WI38 (cell line): ENCODE results near the gene NCAPD3.

Experiments
- H3K4me3 ChIP-seq: 2 replicates; pipeline ENCODE4 v1.5.1; 2011; ENCODE audit warnings: low read depth, mild to moderate bottlenecking, control low read depth, low read length
- TF ChIP-seq, protein P1 (sequence below): IDR thresholded peaks from 2 replicates; pipeline ENCODE4 v1.5.1; 2012; ENCODE audit warnings: low read depth, mild to moderate bottlenecking, control low read depth, low read length

NCAPD3 gene, protein sequence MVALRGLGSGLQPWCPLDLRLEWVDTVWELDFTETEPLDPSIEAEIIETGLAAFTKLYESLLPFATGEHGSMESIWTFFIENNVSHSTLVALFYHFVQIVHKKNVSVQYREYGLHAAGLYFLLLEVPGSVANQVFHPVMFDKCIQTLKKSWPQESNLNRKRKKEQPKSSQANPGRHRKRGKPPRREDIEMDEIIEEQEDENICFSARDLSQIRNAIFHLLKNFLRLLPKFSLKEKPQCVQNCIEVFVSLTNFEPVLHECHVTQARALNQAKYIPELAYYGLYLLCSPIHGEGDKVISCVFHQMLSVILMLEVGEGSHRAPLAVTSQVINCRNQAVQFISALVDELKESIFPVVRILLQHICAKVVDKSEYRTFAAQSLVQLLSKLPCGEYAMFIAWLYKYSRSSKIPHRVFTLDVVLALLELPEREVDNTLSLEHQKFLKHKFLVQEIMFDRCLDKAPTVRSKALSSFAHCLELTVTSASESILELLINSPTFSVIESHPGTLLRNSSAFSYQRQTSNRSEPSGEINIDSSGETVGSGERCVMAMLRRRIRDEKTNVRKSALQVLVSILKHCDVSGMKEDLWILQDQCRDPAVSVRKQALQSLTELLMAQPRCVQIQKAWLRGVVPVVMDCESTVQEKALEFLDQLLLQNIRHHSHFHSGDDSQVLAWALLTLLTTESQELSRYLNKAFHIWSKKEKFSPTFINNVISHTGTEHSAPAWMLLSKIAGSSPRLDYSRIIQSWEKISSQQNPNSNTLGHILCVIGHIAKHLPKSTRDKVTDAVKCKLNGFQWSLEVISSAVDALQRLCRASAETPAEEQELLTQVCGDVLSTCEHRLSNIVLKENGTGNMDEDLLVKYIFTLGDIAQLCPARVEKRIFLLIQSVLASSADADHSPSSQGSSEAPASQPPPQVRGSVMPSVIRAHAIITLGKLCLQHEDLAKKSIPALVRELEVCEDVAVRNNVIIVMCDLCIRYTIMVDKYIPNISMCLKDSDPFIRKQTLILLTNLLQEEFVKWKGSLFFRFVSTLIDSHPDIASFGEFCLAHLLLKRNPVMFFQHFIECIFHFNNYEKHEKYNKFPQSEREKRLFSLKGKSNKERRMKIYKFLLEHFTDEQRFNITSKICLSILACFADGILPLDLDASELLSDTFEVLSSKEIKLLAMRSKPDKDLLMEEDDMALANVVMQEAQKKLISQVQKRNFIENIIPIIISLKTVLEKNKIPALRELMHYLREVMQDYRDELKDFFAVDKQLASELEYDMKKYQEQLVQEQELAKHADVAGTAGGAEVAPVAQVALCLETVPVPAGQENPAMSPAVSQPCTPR (N-terminal part only)

DNA sequence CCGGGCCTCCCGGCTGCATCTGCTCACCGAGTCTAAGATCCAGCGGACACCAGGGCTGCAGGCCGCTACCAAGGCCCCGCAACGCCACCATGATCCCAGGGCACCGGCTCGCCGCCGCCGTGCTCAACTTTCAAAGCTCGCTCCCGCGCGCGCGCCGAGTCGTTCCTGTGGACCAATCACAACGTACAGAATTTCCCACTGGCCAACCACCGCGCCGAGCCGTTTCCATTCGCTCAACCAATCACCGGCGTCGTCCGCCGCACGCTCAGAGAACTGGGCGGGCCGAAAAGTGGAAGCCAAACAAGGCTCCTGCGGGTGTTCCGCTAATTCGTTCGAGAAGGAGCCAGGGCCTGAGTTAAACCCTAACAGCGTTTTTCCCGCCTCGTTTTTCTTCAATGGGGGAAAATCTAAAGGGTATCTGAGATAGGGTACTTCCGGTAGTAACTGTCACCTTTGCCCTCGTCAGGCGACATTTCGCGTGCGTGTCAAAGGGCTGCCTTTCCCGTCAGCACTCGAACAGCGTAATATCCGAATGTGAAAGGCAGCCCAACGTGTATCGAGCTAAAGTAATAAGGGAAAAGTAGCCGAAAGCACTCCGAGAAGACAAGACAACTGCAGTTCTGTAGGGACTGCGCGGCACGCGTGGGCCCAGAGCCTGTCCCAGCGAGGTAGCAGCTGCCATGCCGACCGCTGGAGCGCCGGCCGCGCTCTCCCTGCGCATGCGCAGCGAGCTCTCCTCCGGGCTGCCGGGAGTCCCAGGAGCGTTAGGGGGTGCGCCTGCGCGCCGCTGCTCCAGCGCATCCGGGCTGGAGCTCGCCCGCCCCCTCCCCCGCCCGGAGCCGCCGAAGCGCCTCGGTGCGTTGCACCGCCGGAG lies at the start of gene NCAPD3, which contains the start of gene VPS26B:
NCAPD3 (minus strand) TSS at position 132 of the 874 bp plus-strand sequence; CDS start at position 91, 41 bp downstream.
VPS26B (plus strand) TSS at position 836 of the 874 bp plus-strand sequence. CDS start 452 bp downstream, outside the sequence.
- TF ChIP-seq, protein P1, sequence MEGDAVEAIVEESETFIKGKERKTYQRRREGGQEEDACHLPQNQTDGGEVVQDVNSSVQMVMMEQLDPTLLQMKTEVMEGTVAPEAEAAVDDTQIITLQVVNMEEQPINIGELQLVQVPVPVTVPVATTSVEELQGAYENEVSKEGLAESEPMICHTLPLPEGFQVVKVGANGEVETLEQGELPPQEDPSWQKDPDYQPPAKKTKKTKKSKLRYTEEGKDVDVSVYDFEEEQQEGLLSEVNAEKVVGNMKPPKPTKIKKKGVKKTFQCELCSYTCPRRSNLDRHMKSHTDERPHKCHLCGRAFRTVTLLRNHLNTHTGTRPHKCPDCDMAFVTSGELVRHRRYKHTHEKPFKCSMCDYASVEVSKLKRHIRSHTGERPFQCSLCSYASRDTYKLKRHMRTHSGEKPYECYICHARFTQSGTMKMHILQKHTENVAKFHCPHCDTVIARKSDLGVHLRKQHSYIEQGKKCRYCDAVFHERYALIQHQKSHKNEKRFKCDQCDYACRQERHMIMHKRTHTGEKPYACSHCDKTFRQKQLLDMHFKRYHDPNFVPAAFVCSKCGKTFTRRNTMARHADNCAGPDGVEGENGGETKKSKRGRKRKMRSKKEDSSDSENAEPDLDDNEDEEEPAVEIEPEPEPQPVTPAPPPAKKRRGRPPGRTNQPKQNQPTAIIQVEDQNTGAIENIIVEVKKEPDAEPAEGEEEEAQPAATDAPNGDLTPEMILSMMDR = no peak
- peak within 1 kb of the TSS; percentile 89 for H3K4me3 ChIP-seq

DNA sequence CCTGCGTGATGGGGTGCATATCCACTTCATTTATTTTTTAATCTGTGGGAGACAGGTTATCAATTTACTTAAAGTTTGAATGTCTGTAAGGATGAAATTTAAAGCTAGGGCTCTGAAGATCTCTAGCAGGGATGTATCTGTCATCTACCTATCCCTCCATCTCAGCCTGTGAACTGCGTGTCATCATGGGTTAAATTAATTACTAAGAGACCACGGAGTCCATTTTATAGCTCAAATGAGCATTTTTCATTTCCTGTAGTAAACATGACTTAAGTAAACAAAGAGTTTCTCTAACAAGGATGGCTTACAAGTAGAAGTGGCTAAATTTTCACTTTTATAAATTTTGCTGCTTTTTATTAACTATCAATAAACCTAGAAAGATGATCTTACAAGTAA lies 49.5 kb upstream of the NCAPD3 start:
- H3K4me3 ChIP-seq = no peak overlapping the region
- TF ChIP-seq, protein P1 = no peak

- no peak overlapping the region for H3K4me3 ChIP-seq
- TF ChIP-seq, protein P1 = no peak
Measured at GRCh38 chr11:134272381-134273316, 48.9 kb upstream of the NCAPD3 start.

GRCh38 chr11:134271978-134272377 lies 48.2 kb upstream of the NCAPD3 start:
- TF ChIP-seq, protein P1 = no peak
- no peak overlapping the region for H3K4me3 ChIP-seq

DNA sequence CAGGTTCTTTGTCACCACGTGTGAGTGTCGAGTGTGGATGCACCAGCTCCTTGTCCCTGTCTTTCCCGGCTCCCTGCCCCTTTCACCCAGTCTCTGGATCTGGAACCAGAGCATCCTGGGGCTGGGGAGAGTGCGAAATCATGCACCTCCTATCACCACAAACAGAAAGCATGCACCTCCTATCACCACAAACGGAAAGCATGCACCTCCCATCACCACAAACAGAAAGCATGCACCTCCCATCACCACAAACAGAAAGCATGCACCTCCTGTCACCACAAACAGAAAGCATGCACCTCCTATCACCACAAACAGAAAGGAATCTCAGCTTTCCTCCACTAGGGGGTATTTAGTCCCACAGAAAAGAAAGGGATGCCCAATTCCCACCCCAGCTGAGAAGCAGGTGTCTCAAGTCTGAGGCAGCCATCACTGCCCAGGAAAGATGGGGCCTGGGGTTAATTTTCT lies 46.5 kb upstream of the NCAPD3 start:
- TF ChIP-seq, protein P1 = peak; percentile 7; the same call in 1 of the 2 replicates
- no peak overlapping the region for H3K4me3 ChIP-seq
